Loucy (cell line): ENCODE results near the gene CALHM6.

Experiments used
- EZH2phosphoT487 ChIP-seq: fragments of 200-600 bp; IDR thresholded peaks from 2 replicates; pipeline ENCODE4 v1.6.1; 2018; ENCODE audit warnings: antibody characterized with exemption, mild to moderate bottlenecking, moderate library complexity, borderline replicate concordance
- TF ChIP-seq, protein P1 (sequence below): fragments of 200-600 bp; sonication (generic); conservative IDR thresholded peaks from 2 replicates; pipeline ENCODE4 v1.5.1; 2014; ENCODE audit warnings: mild to moderate bottlenecking, antibody characterized with exemption, low read length

GRCh38 chr6:116468293-116468692 is 7.1 kb downstream of the CALHM6 start:
- TF ChIP-seq, protein P1, sequence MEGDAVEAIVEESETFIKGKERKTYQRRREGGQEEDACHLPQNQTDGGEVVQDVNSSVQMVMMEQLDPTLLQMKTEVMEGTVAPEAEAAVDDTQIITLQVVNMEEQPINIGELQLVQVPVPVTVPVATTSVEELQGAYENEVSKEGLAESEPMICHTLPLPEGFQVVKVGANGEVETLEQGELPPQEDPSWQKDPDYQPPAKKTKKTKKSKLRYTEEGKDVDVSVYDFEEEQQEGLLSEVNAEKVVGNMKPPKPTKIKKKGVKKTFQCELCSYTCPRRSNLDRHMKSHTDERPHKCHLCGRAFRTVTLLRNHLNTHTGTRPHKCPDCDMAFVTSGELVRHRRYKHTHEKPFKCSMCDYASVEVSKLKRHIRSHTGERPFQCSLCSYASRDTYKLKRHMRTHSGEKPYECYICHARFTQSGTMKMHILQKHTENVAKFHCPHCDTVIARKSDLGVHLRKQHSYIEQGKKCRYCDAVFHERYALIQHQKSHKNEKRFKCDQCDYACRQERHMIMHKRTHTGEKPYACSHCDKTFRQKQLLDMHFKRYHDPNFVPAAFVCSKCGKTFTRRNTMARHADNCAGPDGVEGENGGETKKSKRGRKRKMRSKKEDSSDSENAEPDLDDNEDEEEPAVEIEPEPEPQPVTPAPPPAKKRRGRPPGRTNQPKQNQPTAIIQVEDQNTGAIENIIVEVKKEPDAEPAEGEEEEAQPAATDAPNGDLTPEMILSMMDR = no peak
- TF ChIP-seq EZH2phosphoT487 = no peak
